ENCODE measurements around the gene TRNAU1AP.
"Not testable (repeated sequence)": the region's sequence is repeated elsewhere in the genome, so short reads cannot be mapped to it uniquely, and the experiment has no call there.

Gene TRNAU1AP

DNA sequence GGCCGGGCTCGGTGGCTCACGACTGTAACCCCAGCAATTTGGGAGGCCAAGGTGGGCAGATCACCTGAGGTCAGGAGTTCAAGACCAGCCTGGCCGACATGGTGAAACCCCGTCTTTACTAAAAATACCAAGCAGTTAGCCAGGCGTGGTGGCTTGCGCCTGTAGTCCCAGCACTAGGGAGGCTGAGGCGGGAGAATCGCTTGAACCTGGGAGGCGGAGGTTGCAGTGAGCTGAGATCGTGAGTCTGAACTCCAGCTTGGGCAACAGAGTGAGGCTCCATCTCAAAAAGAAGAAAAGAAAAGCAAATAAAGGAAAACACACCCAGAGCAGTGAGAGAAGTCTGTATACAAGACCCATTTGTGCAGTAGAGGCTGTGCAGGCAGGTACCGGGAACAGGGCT, 32.1 kb upstream of the TRNAU1AP start:
- DNase-seq = not testable (repeated sequence)

DNA sequence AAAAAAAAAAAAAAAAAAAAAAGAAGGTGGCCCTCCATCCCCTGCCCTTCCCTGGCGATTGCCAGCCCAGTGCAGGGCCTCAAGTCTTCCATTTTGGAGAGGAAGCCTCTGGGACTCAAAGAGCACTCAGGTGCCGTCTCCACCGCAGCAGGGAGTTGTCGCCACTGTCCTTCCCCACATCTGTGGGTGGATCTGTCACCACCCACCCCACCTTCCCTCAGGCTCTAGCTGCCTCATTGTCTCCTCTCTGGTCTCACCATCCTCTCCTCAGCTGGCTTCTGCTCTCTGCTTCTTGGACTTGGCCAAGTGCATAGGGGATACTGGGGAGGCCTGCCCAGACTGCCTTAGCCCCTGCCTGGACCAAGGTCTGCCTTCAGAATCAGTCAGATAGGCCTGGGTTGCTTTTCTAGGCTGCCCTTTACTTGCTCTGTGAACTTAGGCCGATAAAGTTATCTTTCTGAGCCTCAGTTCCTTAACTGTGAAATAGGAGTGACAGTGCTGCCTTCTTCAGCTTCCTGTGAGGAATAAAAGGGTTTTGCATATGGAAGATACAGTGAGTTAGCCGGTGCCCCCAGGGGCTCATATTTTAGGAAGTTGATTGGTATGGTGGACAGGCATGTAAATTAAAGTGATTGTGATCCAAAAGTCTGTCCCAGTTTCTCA, 31.3 kb upstream of the TRNAU1AP start:
- DNase-seq = no peak

DNA sequence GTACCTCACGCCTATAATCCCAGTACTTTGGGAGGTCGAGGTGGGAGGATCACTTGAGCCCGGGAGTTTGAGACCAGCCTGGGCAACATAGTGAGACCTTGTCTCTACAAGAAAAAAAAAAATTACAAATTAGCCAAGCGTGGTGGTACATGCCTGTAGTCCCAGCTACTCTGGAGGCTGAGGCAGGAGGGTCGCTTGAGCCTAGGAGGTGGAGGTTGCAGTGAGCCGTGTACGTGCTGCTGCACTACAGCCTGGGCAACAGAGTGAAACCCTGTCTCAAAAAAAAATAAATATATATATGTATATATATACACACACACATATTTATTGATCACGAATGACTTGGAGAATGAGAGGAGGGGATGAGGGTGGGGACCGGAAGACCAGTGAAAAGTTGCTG, 30.3 kb upstream of the TRNAU1AP start:
- DNase-seq = not testable (repeated sequence)

DNA sequence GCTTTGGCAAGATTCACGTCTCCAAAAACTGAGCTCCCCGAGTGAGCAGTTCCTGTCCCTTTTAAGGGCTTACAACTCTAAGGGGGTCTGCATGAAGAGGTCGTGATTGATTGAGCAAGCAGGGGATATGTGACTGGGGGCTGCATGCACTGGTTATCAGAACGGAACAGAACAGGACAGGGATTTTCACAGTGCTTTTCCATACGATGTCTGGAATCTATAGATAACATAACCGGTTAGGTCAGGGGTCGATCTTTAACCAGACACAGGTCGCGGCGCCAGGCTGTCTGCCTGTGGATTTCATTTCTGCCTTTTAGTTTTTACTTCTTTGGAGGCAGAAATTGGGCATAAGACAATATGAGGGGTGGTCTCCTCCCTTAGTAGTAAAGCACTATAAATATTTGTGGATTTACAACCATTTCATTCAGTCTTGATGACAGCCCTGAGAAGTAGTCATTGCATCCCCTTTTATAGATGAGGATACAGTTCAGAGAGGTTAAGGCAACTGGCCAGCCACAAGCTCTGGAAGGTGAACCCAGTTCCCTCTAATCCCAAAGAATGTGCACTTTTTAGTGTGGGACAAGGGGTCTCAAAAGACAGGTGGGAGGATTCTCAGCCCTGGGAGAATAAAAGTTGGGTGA, 27.8 kb upstream of the TRNAU1AP start:
- DNase-seq = not testable (repeated sequence)

DNA sequence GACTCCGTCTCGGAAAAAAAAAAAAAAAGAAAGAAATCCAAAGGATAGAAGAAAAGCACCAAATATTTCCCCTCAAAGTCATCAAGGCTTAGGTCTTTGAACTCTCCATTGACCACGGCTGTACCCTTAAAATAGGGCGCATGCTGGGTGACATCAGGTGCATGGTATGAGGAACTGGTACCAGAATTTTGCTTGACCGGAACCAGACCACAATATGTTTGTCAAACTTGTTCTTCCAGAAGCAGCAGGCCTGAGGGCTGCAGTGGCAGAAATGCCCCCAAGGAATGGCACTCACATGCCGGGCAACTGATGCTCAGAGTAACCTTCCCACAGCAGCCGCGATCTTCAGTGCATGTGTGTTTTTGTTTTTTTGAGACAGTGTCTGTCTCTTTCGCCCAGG, 26.0 kb upstream of the TRNAU1AP start:
- no peak for DNase-seq

DNA sequence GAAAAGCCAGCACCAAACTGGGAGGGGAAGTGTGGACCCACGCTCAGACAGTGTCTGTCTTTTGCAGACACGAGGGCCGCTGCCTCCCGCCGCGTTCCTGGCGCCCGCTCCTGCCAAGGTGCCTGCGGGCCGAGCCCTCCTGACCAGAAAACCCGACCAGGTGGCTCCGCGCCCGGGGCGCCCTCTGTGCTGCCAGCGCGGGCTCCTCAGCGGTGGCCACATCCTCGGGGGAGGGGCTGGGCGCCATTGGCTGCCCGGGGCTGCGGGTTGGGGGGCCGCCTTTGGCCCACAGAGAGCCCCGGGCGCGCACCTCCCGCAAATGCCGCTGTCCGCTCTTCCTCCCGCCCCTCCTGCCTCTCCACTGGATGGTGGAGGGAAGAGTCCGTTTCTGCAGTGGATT, 22.4 kb upstream of the TRNAU1AP start:
- no peak for DNase-seq

DNA sequence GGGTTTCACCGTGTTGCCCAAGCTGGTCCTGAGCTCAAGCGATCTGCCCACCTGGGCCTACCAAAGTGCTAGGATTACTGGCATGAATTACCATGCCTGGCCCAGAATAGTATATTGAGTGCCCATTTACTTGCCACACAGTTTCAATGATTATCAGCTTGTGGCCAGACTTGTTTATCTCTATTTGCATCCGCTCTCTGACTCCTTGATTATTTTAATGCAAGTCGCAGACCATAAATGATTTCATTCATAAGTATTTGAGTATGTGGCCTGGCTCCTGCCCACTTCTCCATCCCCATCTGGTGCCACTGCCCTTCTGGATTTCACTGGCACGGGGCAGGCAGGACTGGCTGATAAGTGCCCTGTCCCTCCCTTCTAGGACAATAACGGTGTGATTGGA, 18.2 kb upstream of the TRNAU1AP start:
- no peak for DNase-seq

DNA sequence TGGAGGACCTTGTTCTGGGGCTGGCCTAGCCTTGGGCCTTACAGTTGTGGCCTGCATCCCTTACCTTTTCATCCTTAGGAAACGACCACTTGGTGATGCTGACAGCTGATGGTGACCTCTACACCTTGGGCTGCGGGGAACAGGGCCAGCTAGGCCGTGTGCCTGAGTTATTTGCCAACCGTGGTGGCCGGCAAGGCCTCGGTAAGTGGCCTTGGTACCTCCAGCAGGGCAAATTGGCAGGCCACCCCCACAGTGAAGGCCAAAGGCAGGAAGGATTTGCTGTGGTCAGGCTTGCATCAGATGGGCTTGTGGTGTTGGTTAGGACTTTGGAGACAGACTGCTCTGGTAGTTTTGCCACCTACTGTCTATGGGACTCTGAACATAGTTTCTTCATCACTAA, 17.7 kb upstream of the TRNAU1AP start:
- DNase-seq = no peak

DNA sequence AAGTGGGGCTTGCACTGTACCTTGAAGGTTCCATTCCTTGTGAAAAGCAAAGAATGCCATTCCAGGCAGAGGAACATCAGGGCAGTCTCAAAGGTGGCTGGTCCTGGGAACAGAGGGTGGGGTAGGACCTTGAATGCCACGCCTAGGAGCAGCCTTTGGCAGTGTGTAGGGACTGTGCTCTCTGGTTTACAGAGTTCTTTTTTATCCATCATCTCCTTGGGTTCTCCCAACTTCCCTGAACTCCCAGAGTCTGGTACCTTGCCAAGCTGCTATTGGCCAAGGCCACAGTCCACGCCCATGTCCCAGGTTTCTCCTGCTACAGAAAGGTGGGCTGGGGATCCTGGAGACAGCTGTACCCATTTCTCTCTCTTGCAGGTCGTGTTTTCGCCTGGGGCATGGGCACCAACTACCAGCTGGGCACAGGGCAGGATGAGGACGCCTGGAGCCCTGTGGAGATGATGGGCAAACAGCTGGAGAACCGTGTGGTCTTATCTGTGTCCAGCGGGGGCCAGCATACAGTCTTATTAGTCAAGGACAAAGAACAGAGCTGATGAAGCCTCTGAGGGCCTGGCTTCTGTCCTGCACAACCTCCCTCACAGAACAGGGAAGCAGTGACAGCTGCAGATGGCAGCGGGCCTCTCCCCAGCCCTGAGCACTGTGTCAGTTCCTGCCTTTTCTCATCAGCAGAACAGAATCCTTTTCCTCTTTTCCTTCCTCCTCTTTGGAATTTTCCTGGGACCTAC, 15.3 kb upstream of the TRNAU1AP start:
- no peak for DNase-seq

DNA sequence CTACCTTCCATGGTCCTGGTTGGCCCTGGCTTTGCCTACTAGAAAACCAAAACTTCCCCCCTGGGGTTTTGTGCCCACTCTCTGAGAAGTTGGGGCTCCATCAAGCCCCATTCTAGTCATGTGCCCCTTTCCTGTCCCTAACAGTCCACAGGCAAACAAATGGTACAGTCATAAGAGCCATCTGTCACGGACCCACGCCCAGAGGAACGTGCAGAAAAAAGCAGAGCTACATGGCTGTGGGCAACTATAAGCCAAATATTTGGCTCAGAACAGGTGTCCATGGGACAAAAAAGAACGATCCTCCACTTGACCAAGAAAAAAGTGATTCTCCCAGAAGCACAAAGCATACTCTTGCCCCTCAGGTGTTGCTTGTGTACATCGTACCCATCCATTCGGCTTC, 14.6 kb upstream of the TRNAU1AP start:
- no peak for DNase-seq

DNA sequence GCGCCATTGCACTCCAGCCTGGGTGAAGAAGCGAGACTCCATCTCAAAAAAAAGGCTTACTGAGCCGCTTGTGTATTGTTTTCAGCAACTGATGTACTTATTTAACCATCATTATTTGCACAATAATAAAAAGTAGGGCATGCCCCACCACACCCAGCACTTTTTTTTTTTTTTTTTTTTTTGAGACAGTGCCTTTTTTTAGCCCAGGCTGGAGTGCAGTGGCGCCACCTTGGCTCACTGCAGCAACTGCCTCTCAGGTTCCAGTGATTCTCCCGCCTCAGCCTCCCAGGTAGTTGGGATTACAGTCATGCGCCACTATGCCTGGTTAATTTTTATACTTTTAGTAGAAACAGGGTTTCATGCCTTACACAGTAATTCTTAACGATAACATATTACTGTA, 12.2 kb upstream of the TRNAU1AP start:
- DNase-seq = no peak

DNA sequence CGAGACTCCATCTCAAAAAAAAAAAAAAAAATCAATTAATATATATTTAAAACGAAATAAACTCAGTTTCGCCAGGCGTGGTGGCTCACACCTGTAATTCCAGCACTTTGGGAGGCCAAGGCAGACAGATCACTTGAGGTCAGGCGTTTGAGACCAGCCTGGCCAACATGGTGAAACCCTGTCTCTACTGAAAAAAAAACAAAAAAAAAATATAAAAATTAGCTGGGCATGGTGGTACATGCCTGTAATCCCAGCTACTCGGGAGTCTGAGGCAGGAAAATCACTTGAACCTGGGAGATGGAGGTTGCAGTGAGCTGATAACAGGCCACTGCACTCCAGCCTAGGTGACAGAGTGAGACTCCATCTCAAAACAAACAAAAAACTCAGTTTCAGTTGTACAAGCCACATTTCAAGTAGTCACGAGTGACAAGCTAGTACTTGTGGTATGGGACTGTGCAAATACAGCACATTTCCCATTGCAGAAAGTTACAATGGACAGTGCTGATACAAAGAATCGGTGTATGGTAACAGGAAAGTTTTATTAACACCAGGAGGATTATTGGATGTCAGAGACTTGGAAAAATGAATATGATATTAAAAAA, 11.4 kb upstream of the TRNAU1AP start:
- not testable (repeated sequence) for DNase-seq

DNA sequence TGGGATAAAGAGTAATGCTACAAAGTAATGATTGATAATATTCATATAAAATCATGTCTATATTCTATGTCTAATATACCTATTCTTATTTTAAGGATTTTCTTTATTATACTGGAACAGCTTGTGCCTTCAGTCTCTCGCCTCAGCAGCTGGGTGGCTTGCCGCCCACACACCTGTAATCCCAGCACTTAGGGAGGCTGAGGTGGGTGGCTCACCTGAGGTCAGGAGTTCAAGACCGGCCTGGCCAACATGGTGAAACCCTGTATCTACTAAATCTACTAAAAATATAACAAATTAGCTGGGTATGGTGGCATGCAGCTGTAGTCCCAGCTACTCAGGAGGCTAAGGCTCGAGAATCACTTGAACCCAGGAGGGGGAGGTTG, 7.6 kb upstream of the TRNAU1AP start:
- no peak for DNase-seq

DNA sequence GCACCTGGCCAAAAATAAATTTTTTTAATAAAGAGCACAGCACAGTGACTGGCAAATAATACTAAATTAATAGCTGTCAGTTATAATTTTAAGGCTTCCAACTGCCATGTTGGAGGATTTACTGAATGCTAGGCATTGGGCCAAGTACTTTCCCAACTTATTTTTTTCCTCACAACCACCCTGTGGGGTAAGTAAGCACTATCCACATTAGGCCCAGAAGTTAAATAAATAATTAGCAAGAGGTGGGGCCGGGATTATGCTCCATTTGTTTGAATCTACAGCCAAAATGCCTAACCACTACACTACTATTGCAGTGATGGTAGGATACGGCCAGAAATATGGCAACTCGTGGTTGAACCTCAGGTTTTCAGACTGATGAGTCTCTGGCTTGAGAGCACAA, 4.6 kb upstream of the TRNAU1AP start:
- no peak for DNase-seq

DNA sequence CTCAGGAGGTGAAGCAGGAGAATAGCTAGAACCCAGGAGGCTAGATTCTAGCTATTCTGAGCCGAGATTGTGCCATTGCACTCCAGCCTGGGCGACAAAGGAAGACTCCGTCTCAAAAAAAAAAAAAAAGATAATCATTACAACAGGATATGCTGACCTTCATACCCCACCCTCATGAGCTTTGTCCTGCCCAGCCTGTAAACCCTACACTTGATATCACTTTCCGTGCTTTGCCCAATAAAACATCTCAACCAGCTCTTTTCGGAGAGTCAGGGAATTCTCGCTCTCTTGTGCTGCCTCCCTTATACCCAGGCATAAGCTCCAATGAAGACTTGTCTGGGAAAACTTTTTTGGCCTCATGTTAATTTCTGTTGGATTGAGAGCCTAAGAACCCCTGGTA, 1.5 kb upstream of the TRNAU1AP start:
- DNase-seq = no peak

DNA sequence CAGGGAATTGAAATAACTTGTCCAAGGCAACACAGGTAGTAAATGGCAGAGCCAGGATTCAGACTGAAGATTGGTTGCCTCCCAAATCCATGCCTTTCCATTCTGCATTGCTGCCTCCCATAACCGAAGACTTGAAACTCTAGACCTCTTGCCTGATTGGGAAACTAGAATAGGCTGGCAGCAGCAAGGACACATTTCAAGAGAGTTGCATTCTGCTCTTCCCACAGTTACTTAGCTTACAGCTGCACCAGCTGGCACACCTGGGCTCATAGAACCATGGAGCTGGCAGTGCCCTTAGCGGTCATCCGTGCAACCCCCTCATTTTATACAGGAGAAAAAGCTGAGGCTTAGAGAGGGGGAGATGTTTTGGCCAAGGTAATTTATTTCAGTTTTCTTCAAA, 8.0 kb downstream of the TRNAU1AP start:
- DNase-seq = no peak

DNA sequence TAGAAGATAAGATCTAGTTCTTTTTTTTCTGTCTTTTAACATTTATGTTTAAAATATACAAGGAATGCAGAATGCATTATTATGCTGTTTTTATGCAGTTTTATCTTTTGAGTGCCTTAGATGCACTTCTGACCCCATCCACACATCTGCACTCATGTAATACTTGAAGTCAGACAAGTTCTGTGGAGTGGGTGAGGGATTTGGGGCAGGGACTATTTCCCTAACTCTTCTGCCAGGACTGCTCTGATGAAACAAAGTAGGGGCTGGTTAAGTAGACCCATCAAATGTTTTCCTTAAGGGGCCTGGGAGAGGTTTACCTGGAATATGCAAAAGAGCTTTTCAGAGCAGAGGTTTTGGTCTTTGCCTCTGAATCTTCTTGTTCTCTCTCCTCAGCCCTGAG, 11.4 kb downstream of the TRNAU1AP start:
- DNase-seq = no peak

DNA sequence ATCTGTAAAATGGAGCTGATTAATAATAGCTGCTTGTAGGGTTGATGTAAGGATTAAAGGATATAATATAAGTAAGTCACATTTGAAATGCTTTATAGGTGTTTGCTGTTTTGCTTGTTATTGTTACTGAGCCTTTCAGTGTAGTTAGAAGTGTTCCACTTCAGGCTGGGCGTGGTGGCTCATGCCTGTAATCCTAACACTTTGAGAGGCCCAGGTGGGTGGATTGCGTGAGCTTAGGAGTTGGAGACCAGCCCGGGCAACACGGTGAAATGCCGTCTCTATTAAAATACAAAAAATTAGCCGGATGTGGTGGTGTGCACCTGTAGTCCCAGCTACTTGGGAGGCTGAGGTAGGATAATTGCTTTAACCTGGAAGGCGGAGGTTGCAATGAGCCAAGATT, 12.2 kb downstream of the TRNAU1AP start:
- DNase-seq = no peak

DNA sequence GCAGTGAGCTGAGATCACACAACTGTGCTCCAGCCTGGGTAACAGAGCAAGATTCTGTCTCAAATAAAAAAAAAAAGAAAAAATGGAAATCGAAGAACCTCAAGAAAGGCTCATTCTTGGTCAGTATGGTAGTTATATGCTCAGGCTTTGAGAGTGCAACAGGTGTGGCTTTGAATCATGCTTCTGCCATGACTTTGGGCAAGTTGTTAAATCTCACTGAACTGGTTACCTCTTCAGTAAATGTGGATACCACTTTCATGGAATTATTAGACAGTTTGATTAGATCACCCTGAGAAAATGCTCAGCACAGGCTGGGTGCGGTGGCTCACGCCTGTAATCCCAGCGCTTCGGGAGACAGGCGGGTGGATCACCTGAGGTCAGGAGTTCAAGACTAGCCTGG, 12.8 kb downstream of the TRNAU1AP start:
- no peak for DNase-seq

DNA sequence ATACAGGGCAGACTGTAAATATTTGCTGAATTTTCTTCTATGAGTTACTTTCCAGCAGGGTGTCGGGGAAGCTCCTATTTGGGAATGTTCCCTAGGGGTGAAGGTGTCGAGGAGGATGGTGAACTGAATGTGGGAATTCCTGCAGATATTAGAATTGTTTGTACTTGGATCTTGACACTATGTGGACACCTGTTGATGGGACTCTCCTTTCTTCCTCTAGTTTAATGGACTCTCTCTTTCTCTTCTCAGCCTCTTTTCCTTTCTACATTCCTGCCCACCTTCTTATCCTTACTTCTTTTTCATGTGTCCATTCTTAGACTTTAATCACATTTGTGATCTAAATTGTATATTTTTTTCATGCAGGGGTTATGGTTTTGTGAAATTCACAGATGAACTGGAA, 14.0 kb downstream of the TRNAU1AP start:
- DNase-seq = no peak

DNA sequence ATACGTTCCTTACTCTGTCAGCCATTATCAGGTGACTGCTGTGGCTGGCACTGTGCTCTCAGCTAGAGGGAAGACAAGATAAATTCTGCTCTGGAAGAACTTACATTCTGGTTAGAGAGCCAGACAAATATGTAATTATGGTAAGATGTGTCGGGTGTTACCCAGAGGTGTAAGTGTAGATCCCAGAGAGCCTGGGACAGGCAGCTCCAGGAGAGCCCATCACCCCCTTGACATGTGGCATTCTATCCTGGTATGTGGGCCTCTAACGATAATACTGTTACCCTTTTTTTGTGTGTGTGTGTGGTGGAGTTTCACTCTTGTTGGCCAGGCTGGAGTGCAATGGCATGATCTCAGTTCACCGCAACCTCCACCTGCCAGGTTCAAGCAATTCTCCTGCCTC, 19.0 kb downstream of the TRNAU1AP start:
- no peak for DNase-seq

DNA sequence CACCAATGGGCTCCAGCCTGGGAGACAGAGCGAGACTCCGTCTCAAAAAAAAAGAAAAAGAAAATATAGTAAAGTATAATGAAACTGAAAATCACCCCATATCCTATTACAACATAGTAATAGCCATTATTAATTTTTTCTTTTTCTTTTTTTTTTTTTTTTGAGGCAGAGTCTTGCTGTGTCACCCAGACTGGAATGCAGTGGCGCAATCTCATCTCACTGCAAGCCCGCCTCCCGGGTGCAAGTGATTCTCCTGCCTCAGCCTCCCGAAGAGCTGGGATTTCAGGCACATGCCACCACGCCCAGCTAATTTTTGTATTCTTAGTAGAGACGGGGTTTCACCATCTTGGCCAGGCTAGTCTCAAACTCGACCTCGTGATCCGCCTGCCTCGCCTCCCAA, 20.0 kb downstream of the TRNAU1AP start:
- DNase-seq = not testable (repeated sequence)

DNA sequence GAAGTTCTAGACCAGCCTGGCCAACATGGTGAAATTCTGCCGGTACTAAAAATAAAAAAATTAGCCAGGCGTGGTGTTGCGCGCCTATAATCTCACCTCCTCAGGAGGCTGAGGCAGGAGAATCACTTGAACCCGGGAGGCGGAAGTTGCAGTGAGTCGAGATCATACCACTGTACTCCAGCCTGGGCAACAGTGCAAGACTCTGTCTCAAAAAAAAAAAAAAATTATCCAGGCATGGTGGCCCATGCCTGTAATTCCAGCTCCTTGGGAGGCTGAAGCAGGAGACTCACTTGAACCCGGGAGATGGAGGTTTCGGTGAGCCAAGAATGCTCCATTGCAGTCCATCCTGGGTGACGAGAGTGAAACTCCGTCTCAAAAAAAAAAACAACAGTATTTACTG, 20.7 kb downstream of the TRNAU1AP start:
- no peak for DNase-seq
